ENCODE results near the gene CD22.

Gene CD22

GRCh38 chr19:35292421-35293362 lies 36.3 kb upstream of the CD22 start:
- DNase-seq (ENCODE audit: insufficient read length, low spot score): no peak

GRCh38 chr19:35293363-35293739 lies 35.6 kb upstream of the CD22 start:
- no peak for TF ChIP-seq POLR2A (IDR thresholded peaks at IDR 0.05; ENCODE audit: low read depth, low read length)
- no peak for DNase-seq (ENCODE audit: insufficient read length, low spot score)
- FAIRE-seq: no peak

More at GRCh38 chr19:35292421-35293362, 36.3 kb upstream of the CD22 start:
- no peak for TF ChIP-seq POLR2A (IDR thresholded peaks at IDR 0.05; ENCODE audit: low read depth, low read length)
- no peak for FAIRE-seq

GRCh38 chr19:35293808-35294207 lies 35.2 kb upstream of the CD22 start:
- FAIRE-seq (no peak), DNase-seq (ENCODE audit: insufficient read length, low spot score) (no peak)
- no peak for TF ChIP-seq POLR2A (IDR thresholded peaks at IDR 0.05; ENCODE audit: low read depth, low read length)

- no peak for TF ChIP-seq POLR2A (IDR thresholded peaks at IDR 0.05; ENCODE audit: low read depth, low read length)
- FAIRE-seq (no peak), DNase-seq (ENCODE audit: insufficient read length, low spot score) (no peak)
Measured at GRCh38 chr19:35294328-35294727, 34.7 kb upstream of the CD22 start.

GRCh38 chr19:35294859-35295791 lies 33.9 kb upstream of the CD22 start:
- FAIRE-seq (no peak), DNase-seq (ENCODE audit: insufficient read length, low spot score) (no peak)
- no peak for TF ChIP-seq POLR2A (IDR thresholded peaks at IDR 0.05; ENCODE audit: low read depth, low read length)

- FAIRE-seq: no peak
- TF ChIP-seq POLR2A (IDR thresholded peaks at IDR 0.05; ENCODE audit: low read depth, low read length): no peak
- DNase-seq (ENCODE audit: insufficient read length, low spot score): no peak
Measured at GRCh38 chr19:35295792-35296462, 33.1 kb upstream of the CD22 start.

- DNase-seq (ENCODE audit: insufficient read length, low spot score): no peak
- TF ChIP-seq POLR2A (IDR thresholded peaks at IDR 0.05; ENCODE audit: low read depth, low read length): no peak
- no peak for FAIRE-seq
Measured at GRCh38 chr19:35296644-35297514, 32.1 kb upstream of the CD22 start.

- FAIRE-seq (no peak), DNase-seq (ENCODE audit: insufficient read length, low spot score) (no peak)
- TF ChIP-seq POLR2A (IDR thresholded peaks at IDR 0.05; ENCODE audit: low read depth, low read length): no peak
Measured at GRCh38 chr19:35297515-35297848, 31.5 kb upstream of the CD22 start.

GRCh38 chr19:35297922-35298321 lies 31.1 kb upstream of the CD22 start:
- no peak for TF ChIP-seq POLR2A (IDR thresholded peaks at IDR 0.05; ENCODE audit: low read depth, low read length)
- DNase-seq (ENCODE audit: insufficient read length, low spot score): no peak
- FAIRE-seq: no peak

- no peak for TF ChIP-seq POLR2A (IDR thresholded peaks at IDR 0.05; ENCODE audit: low read depth, low read length)
- FAIRE-seq: no peak
Measured at GRCh38 chr19:35298561-35298972, 30.4 kb upstream of the CD22 start.

GRCh38 chr19:35299523-35300338 lies 29.3 kb upstream of the CD22 start:
- DNase-seq (ENCODE audit: insufficient read length, low spot score) (no peak), FAIRE-seq (no peak)
- no peak for TF ChIP-seq POLR2A (IDR thresholded peaks at IDR 0.05; ENCODE audit: low read depth, low read length)

More at GRCh38 chr19:35298561-35298972, 30.4 kb upstream of the CD22 start:
- DNase-seq (ENCODE audit: insufficient read length, low spot score): no peak

GRCh38 chr19:35300339-35300649 lies 28.7 kb upstream of the CD22 start:
- no peak for FAIRE-seq
- no peak for DNase-seq (ENCODE audit: insufficient read length, low spot score)
- no peak for TF ChIP-seq POLR2A (IDR thresholded peaks at IDR 0.05; ENCODE audit: low read depth, low read length)

All from H54 (cell line).